ENCODE results near the gene MCC.

The MCC gene

GRCh38 chr5:113115956-113116355, 372.3 kb downstream of the MCC start:
- Histone ChIP-seq H3F3A (ENCODE audit: insufficient read depth) (no peaks in the 10 kb centered on the region), H3K9me3 (ENCODE audit: insufficient read depth, low read length) (no peaks in the 10 kb centered on the region), H2AFZ (ENCODE audit: low read depth, low read length, severe bottlenecking) (no peak overlapping the region), H3K79me2 (ENCODE audit: insufficient read depth, low read length) (no peaks in the 10 kb centered on the region), H3K27me3 (ENCODE audit: low read length) (no peaks in the 10 kb centered on the region), H3K27ac (ENCODE audit: low read depth, low read length) (no peak overlapping the region), H4K20me1 (ENCODE audit: low read depth, low read length) (no peaks in the 10 kb centered on the region), H3K4me2 (ENCODE audit: low read depth, low read length, poor library complexity, severe bottlenecking) (no peak overlapping the region), H3K4me3 (ENCODE audit: insufficient read depth, low read length, poor library complexity, severe bottlenecking) (no peak overlapping the region), H3K9me2 (replicated peaks; ENCODE audit: insufficient read depth, low read length) (no peaks in the 10 kb centered on the region), H3K9ac (ENCODE audit: low read length) (no peak overlapping the region), H3K36me3 (ENCODE audit: low read length) (no peaks in the 10 kb centered on the region)
- no peak for TF ChIP-seq CTCF (IDR thresholded peaks at IDR 0.05; ENCODE audit: insufficient read depth, low read length, poor library complexity, severe bottlenecking)
- no peak for TF ChIP-seq EZH2phosphoT487 (conservative IDR thresholded peaks at IDR 0.05; ENCODE audit: low read length)

GRCh38 chr5:113115061-113115460, 373.2 kb downstream of the MCC start:
- Histone ChIP-seq H3K4me2 (ENCODE audit: low read depth, low read length, poor library complexity, severe bottlenecking) (no peak overlapping the region), H2AFZ (ENCODE audit: low read depth, low read length, severe bottlenecking) (no peak overlapping the region), H3K9ac (ENCODE audit: low read length) (no peak overlapping the region), H3K27me3 (ENCODE audit: low read length) (no peaks in the 10 kb centered on the region), H3K9me3 (ENCODE audit: insufficient read depth, low read length) (no peaks in the 10 kb centered on the region), H3K79me2 (ENCODE audit: insufficient read depth, low read length) (no peaks in the 10 kb centered on the region), H3K4me3 (ENCODE audit: insufficient read depth, low read length, poor library complexity, severe bottlenecking) (no peak overlapping the region), H3K27ac (ENCODE audit: low read depth, low read length) (no peak overlapping the region), H3K36me3 (ENCODE audit: low read length) (no peaks in the 10 kb centered on the region), H3K9me2 (replicated peaks; ENCODE audit: insufficient read depth, low read length) (no peaks in the 10 kb centered on the region), H4K20me1 (ENCODE audit: low read depth, low read length) (no peaks in the 10 kb centered on the region), H3F3A (ENCODE audit: insufficient read depth) (no peaks in the 10 kb centered on the region)
- no peak for TF ChIP-seq EZH2phosphoT487 (conservative IDR thresholded peaks at IDR 0.05; ENCODE audit: low read length)
- no peak for TF ChIP-seq CTCF (IDR thresholded peaks at IDR 0.05; ENCODE audit: insufficient read depth, low read length, poor library complexity, severe bottlenecking)

- H4K20me1 ChIP-seq (ENCODE audit: low read depth, low read length) = no peaks in the 10 kb centered on the region
- no peak overlapping the region for H3K4me2 ChIP-seq (ENCODE audit: low read depth, low read length, poor library complexity, severe bottlenecking)
- H3K79me2 ChIP-seq (ENCODE audit: insufficient read depth, low read length) = no peaks in the 10 kb centered on the region
- no peak overlapping the region for H3K27ac ChIP-seq (ENCODE audit: low read depth, low read length)
- no peak overlapping the region for H3K4me3 ChIP-seq (ENCODE audit: insufficient read depth, low read length, poor library complexity, severe bottlenecking)
- H3K36me3 ChIP-seq (ENCODE audit: low read length) = no peaks in the 10 kb centered on the region
- H3K27me3 ChIP-seq (ENCODE audit: low read length) = no peaks in the 10 kb centered on the region
- H3K9ac ChIP-seq (ENCODE audit: low read length) = no peak overlapping the region
- H3K9me3 ChIP-seq (ENCODE audit: insufficient read depth, low read length) = no peaks in the 10 kb centered on the region
- no peak overlapping the region for H2AFZ ChIP-seq (ENCODE audit: low read depth, low read length, severe bottlenecking)
- no peaks in the 10 kb centered on the region for H3F3A ChIP-seq (ENCODE audit: insufficient read depth)
- no peaks in the 10 kb centered on the region for H3K9me2 ChIP-seq (replicated peaks; ENCODE audit: insufficient read depth, low read length)
- TF ChIP-seq EZH2phosphoT487 (conservative IDR thresholded peaks at IDR 0.05; ENCODE audit: low read length) (no peak), CTCF (IDR thresholded peaks at IDR 0.05; ENCODE audit: insufficient read depth, low read length, poor library complexity, severe bottlenecking) (no peak)
These were observed 373.7 kb downstream of the MCC start for GRCh38 chr5:113114559-113114958.
